T follicular helper cell (primary cell): ENCODE data around the gene ITGB8.

Experiments
- DNase-seq: peaks from one replicate; pipeline ENCODE4 v3.0.0-alpha.2; 2020; ENCODE audit warnings: low read depth

The ITGB8 gene

GRCh38 chr7:20307901-20308300 is 22.8 kb upstream of the ITGB8 start:
- no peak for DNase-seq

- no peak for DNase-seq
Measured at GRCh38 chr7:20310301-20310700, 20.4 kb upstream of the ITGB8 start.

- no peak for DNase-seq
Measured at GRCh38 chr7:20310963-20311742, 19.5 kb upstream of the ITGB8 start.

DNA sequence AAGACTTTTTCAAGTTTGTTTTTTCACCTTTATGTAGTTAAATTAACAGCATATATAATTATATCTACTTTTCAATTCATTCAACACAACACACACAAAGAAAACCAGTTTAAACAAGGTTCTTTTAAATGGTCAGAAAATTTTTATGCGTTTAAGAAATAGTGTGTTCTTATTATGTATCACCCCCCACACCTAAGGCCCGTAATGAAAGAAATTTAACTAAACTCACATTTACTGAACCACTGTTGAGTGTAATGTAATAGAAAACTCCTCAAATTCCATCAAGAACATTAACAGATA is 19.0 kb upstream of the ITGB8 start:
- no peak for DNase-seq

DNA sequence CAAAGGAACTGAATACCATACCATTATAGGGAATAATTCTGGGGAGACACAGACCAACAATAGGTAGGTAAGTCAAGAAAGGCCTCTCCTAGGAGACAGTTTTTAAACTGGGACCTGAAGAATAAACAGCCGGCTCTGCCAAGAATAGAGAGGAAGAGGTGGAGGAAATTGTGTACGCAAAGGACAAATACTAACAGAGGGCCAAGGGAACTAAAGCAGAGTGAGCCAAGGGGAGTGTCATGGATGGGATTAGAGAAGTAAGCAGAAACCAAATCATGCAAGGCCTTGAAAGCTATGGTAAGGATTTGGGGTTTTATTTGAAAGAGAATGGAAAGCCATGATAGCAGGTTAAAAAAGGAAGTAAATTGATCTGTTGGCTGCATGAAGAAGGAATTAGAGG is 18.1 kb upstream of the ITGB8 start:
- no peak for DNase-seq

GRCh38 chr7:20313626-20314025 is 17.1 kb upstream of the ITGB8 start:
- DNase-seq = no peak

DNA sequence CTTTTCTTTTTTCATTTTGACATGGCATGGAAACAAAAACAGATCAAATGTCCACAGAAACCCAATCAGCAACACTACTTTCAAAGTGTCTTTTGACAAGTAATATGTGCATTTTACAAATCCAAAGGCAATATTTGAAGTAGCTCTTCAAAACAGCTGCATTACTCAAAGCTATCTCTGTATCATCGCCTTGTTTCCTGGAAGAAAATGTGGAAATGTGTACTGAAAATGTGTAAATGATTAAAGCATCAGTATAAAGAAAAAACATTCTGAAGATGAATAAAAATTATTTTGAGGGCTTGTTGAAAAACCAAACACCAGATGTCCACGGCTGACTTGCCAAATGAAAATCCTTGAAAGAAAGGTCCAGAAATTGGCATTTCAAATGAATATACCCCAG is 16.5 kb upstream of the ITGB8 start:
- DNase-seq = no peak

DNA sequence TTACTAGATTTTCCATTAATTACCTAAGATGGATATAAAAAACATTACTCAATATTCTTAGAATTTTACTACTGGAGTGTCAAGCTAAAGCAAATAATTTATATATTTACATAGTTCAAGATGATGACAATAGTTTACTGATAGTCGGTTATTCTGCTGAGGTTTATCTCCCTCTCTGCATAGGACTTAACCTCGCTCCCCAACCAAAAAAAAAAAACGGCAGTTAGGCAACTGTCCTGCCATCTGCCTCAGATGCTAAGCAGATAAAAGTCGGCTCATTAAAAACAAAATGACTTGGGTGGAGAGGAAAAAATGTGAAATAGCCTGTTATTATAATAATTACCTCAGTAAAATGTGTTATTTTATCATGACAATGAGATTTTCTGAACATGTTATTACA is 14.0 kb upstream of the ITGB8 start:
- DNase-seq = no peak

DNA sequence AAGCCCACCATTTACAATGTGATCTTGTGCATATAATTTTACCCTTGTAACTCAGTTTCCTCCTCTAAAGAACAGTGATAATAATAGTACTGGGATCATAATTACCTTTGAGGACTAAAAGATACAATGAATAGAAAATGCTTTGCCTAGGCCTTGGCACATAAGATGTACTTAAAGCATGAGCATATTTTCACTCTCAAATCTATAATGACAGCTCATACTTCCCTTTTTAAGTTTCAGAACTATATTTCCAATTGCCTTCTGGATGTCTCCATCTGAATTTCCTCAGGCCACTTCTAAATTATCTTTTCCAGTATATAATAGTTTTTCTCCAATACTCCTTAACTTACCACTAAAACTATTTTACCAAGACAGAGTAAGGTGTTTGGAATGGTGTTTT is 13.3 kb upstream of the ITGB8 start:
- DNase-seq = no peak

DNA sequence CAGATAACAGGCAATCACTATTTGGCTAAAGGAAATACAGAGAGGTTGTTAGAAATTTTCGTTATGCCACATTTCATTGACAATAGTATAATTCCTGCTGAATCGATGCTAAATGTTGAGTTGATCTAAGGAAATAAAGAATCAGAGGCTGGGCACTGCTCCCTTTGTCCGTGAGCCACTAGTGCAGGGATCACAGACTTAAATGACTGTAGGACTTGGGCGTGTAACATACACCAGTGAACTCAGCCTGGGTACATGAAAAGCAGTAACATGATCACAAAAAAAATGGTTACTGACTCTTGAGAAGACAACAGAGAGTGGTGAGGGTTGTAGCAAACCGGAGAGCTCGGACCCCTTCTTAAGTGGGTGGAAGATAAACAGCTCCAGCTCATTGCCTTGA is 11.8 kb upstream of the ITGB8 start:
- DNase-seq = no peak

DNA sequence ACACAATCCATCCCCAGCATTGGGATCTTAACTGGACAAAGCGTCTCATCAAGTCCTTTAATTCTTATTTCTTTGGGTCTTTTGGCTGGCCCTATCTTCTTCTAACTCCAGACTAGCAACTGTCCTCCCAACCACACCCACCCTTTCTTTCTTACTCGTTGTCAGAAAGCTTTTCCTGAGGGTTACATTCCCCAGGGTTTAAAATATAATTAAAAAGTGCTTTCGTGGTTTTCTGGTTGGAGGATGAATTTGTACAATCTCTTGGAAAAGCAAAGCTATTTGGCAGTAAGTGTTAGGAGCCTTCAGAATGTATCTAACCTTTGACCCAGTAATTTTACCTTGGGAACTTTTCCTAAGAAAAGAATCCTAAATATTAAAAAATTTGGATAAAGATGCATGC is 10.4 kb upstream of the ITGB8 start:
- DNase-seq = no peak

DNA sequence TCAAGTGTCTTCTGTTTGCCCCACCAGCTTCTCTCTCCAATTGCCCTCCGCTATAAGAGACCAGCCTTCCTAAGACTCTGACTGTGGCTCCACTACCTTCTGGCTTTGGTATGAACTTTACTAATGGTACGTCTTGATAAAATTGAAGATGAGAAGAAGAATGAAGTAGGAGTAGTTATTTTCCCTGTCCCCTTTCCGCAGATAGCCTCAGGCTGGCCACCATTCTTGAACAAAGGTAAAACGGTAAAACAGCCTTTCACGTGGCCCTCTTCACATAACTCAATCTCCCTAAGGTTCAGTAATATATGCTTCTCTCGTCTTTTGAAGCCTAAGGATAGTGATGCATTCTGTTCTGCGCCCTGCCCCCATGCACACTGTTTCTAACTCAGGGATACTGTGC is 9.9 kb upstream of the ITGB8 start:
- no peak for DNase-seq

DNA sequence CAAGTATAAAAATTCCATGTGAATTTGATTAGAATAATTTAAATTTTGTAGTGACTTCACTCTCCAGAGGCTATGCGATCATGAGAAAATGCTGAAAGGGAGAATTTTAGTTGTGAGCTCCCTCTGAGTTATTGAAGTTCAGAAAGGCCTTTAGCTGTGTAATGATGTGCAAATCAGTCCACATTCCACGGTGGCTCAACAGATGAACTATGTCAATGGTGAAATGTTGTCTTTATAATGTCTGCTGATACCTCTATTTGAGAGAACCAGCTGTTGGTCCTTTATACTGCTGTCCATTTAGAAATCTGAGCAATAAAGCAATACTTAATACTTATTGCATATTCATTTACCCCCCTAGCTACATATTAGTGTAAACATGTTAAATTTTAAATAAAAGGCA is 7.1 kb upstream of the ITGB8 start:
- no peak for DNase-seq

DNA sequence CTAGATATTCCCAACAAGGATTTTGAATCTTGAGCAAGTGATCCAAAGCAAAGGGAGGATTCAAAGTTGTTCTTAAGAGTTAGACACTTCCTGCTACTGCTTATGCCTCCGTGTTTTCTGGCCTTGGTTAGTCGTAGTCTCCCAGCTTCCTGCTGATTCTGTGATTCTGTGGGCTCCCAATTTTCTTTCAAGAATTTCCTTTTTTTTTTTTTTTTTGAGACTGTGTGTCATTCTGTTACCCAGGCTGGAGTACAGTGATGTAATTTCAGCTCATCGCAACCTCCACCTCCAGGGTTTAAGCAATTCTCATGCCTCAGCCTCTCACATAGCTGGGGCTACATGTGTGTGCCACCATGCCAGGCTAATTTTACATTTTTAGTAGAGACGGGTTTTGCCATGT is 4.4 kb upstream of the ITGB8 start:
- DNase-seq = no peak

DNA sequence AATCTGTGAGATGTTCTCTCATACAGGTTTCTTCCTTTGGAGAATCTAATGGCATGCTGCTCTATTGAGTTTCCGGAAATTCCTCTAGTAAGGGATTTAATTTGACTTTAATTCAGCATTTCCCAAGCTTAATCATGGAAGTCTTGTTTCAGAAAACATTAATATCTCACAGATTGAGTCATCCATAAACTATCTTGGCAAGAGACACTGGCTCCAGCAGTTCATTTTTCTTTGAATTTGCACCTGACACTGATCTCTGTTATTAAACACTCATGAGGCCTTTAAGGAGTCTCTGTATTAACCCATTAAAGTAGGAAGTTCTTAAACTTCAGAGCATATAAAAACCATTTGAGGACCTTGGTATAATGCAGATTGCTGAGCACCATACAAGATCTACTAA is 3.6 kb upstream of the ITGB8 start:
- DNase-seq = no peak

DNA sequence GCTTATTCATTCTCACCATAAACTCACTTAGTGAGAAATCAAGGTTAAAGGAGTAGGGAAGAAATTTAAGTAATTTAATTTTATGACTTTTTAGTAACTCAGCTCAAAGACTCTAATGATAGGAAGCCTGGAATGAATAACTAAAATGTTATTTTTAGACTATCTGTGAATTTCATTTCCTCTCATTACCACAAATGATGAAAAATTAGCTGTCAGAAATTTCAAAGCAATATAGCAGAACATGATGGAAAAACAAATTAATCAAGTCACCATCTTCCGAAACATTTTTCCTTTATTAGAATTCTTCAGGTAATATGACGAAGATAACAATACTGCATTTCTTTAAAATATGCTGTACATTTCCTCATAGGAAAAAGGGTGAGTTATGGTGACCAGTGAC is 2.7 kb upstream of the ITGB8 start:
- no peak for DNase-seq

DNA sequence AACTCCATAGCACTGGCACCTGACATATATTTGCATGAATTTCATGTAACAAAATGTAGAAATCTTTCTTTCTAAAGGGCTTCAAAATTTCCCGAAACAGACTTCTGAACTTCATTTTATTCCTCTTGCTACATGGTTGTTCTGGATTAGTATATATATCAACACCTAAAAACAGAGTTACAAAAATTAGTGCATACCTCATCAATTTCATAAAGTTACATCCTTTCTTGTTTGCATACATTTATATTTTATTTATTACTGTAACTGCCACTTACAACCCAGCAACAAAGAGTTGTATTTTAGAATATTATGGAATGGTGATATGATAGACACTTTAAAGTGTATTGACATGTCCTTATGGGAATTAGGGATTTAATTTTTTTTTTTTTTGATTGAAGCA is 2.0 kb upstream of the ITGB8 start:
- DNase-seq = no peak

- DNase-seq = no peak
Measured at GRCh38 chr7:20329389-20330238, 1.1 kb upstream of the ITGB8 start.

DNA sequence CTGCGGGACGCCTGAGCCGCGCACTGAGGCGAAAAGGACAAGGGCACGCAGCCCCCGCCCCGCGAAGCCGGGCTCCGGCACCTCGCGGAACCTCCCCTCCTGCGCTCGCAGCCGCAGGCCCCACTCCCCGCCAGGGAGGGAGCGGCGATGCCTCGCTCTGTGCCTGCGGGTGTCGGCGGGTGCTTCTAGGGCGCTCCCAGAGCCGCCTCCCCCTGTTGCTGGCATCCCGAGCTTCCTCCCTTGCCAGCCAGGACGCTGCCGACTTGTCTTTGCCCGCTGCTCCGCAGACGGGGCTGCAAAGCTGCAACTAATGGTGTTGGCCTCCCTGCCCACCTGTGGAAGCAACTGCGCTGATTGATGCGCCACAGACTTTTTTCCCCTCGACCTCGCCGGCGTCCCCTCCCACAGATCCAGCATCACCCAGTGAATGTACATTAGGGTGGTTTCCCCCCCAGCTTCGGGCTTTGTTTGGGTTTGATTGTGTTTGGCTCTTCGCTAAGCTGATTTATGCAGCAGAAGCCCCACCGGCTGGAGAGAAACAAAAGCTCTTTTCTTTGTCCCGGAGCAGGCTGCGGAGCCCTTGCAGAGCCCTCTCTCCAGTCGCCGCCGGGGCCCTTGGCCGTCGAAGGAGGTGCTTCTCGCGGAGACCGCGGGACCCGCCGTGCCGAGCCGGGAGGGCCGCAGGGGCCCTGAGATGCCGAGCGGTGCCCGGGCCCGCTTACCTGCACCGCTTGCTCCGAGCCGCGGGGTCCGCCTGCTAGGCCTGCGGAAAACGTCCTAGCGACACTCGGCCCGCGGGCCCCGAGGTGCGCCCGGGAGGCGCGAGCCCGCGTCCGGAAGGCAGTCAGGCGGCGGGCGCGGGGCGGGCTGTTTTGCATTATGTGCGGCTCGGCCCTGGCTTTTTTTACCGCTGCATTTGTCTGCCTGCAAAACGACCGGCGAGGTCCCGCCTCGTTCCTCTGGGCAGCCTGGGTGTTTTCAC is 519 bp downstream of the ITGB8 start:
- no peak for DNase-seq

DNA sequence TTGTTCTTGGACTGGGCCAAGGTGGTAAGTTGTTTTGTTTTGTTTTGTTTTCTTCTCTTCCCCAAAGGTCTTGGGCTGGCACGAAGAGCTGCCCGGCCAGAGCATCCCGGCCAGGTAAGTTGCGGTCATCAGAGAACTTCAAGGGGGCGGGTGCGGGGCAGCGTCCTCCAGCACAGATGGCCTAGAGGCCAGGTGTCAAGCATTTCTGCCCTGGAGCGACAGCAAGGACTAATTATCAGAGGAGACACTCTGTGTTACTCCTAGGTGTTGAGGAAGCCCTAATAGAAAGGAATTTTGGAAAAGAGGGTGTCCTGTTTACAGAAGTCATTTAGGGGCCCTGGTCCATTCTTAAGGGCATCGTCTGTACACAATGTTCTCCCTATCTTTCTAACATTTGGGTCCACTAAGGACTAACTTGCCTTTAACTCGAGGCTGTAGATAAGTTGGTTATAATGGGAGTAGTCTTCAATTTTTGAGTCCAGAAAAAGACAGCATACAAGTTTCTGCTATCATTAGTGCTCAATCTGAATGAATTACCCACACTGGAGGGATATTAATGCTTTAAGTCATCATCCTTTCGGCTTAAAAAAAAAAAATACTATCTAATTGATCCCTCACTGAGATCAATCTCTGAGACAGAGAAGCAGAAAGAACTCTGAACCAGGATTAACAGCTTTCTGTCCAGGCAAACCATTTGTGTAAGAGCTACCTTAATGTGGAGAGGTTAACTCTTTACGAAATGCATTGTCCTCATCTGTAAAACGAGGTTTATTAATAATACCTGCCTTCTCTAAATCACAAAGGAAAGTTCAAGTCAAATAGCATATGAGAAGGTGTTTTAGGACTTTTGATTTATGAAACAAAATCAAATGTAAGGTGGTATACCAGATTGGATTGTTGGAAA is 1.5 kb downstream of the ITGB8 start:
- DNase-seq = no peak

DNA sequence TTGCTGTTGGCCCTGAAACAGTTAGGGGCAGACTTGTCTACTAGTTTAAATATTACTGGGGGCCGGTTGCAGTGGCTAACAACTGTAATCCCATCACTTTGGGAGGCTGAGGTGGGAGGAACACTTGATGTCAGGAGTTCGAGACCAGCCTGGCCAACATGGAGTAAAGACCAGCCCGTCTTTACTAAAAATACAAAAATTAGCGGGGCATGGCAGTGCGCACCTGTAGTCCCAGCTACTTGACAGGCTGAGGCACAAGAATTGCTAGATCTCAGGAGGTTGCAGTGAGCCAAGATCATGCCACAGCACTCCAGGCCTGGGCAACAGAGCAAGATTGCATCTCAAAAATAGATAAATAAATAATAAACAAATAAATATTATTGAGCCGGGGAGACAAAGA is 7.6 kb downstream of the ITGB8 start:
- no peak for DNase-seq
